WERI-Rb-1 (cell line): ENCODE results near the gene FSTL4.

Source experiments
- DNase-seq: peaks from one replicate; pipeline ENCODE4 v3.0.0-alpha.2; 2020
- H3K27ac ChIP-seq: fragments of 250-450 bp; sonication (Bioruptor Pico); 2 replicates; pipeline ENCODE4 v1.5.1; 2020; ENCODE audit warnings: mild to moderate bottlenecking, moderate library complexity
- H3K27me3 ChIP-seq: fragments of 250-450 bp; sonication (Bioruptor Pico); 2 replicates; pipeline ENCODE4 v1.5.1; 2021; ENCODE audit warnings: mild to moderate bottlenecking, low read depth, moderate library complexity; ENCODE audit not compliant: insufficient read depth, severe bottlenecking
- H3K36me3 ChIP-seq: fragments of 250-450 bp; sonication (Bioruptor Pico); 2 replicates; pipeline ENCODE4 v1.5.1; 2020; ENCODE audit warnings: mild to moderate bottlenecking, moderate library complexity
- H3K4me3 ChIP-seq: 2 replicates; pipeline ENCODE4 v1.5.1; 2011; ENCODE audit warnings: low read depth, mild to moderate bottlenecking, control low read depth, low read length
- H3K9me3 ChIP-seq: fragments of 250-450 bp; sonication (Bioruptor Pico); 2 replicates; pipeline ENCODE4 v1.5.1; 2021; ENCODE audit warnings: mild to moderate bottlenecking, moderate library complexity; ENCODE audit not compliant: severe bottlenecking
- TF ChIP-seq, protein P1 (sequence below): IDR thresholded peaks from 2 replicates; pipeline ENCODE4 v1.5.1; 2011; ENCODE audit warnings: low read depth, mild to moderate bottlenecking, control low read depth, inconsistent platforms, low read length

Gene FSTL4

DNA sequence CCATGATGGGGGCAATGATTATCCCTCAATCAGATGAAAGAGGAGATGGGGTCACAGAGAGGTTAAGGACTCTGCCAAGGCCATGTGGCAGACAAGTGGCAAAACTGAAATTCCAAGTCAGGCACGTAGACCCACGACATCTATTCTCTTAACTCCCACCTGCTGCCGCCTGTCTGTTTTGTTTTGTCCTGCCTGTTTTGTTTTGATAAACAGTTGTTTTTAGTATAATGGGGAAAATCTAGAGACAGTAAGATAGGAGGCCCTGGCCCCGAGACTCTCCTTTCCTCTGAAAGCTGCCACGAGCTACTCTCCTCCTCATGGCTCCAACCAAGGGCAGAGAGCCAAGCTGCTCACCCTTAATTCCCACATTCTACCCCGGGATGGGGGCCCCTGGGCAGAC is 4.9 kb downstream of the FSTL4 start:
- H3K9me3 ChIP-seq, result no peaks in the 10 kb centered on the region
- H3K4me3 ChIP-seq, result no peak overlapping the region
- H3K27me3 ChIP-seq, result no peaks in the 10 kb centered on the region
- DNase-seq, result peak; percentile 11
- H3K36me3 ChIP-seq, result peaks cover 4% of the 10 kb centered on the region; the same call in 1 of the 2 replicates
- TF ChIP-seq, protein P1, sequence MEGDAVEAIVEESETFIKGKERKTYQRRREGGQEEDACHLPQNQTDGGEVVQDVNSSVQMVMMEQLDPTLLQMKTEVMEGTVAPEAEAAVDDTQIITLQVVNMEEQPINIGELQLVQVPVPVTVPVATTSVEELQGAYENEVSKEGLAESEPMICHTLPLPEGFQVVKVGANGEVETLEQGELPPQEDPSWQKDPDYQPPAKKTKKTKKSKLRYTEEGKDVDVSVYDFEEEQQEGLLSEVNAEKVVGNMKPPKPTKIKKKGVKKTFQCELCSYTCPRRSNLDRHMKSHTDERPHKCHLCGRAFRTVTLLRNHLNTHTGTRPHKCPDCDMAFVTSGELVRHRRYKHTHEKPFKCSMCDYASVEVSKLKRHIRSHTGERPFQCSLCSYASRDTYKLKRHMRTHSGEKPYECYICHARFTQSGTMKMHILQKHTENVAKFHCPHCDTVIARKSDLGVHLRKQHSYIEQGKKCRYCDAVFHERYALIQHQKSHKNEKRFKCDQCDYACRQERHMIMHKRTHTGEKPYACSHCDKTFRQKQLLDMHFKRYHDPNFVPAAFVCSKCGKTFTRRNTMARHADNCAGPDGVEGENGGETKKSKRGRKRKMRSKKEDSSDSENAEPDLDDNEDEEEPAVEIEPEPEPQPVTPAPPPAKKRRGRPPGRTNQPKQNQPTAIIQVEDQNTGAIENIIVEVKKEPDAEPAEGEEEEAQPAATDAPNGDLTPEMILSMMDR, result no peak
- H3K27ac ChIP-seq, result no peak overlapping the region

DNA sequence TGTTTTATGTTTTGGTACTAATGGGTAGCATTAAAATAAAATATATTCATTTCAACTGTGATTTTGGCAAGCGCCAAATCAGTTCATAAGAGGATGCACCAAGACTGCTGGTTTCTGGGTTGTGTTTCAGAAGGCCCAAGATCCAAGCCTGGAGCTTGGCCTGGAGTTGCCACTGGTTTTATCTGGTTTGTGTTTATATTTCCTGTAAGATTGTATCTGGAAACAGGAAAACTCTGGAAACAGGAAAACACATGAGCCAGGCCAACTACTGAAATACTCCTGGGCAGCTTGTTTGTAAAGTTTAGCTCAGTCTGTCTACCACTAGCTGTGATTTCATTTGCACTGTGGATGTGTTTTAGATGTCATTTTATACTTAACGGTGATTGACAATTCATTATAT is 5.5 kb downstream of the FSTL4 start:
- TF ChIP-seq, protein P1, result no peak
- H3K27ac ChIP-seq, result no peak overlapping the region
- peaks cover 4% of the 10 kb centered on the region; the same call in 1 of the 2 replicates for H3K36me3 ChIP-seq
- H3K4me3 ChIP-seq, result no peak overlapping the region
- H3K9me3 ChIP-seq, result no peaks in the 10 kb centered on the region
- DNase-seq, result no peak
- H3K27me3 ChIP-seq, result no peaks in the 10 kb centered on the region

DNA sequence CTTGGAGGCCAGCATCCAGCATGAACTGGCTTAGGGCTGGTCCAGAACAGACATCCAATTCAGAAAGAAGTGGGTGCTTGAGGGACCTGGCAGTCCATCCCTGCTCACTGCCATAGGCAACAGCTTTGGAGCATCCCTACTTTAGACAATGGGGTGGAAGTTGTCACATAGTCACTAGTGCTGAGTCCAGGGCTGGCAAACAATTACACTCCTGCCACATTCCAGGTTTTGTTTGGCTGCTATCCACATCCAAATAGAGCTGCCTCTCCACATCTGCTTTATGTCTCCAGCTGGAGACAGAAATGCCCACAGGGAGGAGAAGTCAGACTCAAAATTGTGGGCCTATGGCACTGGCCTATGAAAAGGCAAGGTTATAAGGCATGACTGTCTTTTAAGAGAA is 7.0 kb downstream of the FSTL4 start:
- no peaks in the 10 kb centered on the region for H3K27me3 ChIP-seq
- H3K4me3 ChIP-seq, result no peak overlapping the region
- TF ChIP-seq, protein P1, result no peak
- DNase-seq, result no peak
- peaks cover 4% of the 10 kb centered on the region; the same call in 1 of the 2 replicates for H3K36me3 ChIP-seq
- no peaks in the 10 kb centered on the region for H3K9me3 ChIP-seq
- no peak overlapping the region for H3K27ac ChIP-seq

- H3K4me3 ChIP-seq, result no peak overlapping the region
- H3K36me3 ChIP-seq, result peaks cover 4% of the 10 kb centered on the region; the same call in 1 of the 2 replicates
- H3K9me3 ChIP-seq, result no peaks in the 10 kb centered on the region
- TF ChIP-seq, protein P1, result no peak
- H3K27me3 ChIP-seq, result no peaks in the 10 kb centered on the region
- H3K27ac ChIP-seq, result no peak overlapping the region
- DNase-seq, result no peak
These were observed 8.6 kb downstream of the FSTL4 start for GRCh38 chr5:133603711-133604110.

DNA sequence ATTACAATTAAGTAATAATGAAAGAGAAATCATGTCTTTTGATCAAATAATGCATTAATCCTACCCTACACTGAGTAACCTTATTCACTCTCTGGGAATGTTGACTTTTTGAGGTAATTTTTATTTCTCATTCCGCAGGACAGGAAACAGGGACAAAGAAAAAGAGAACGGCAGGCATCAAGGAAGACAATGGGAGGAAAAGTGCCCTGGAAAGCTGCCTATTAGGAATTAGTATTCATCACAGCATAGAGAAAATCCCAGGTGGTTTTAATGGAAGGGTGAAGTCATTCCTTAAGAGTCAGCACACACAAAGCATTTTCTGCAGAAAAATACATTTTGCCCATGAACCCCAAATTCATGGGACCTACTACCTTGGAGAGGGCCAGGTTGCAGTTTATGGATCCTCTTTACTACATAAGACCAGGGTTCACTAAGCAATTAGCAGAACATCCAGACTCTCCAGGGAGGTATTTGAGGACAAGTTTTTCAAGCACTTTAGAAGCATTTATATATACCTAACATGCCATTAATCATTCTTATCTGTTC is 9.4 kb downstream of the FSTL4 start:
- no peaks in the 10 kb centered on the region for H3K27me3 ChIP-seq
- TF ChIP-seq, protein P1, result no peak
- H3K36me3 ChIP-seq, result peaks cover 4% of the 10 kb centered on the region; the same call in 1 of the 2 replicates
- no peak overlapping the region; the same call in 1 of the 2 replicates for H3K27ac ChIP-seq
- DNase-seq, result no peak
- H3K4me3 ChIP-seq, result no peak overlapping the region
- H3K9me3 ChIP-seq, result no peaks in the 10 kb centered on the region

DNA sequence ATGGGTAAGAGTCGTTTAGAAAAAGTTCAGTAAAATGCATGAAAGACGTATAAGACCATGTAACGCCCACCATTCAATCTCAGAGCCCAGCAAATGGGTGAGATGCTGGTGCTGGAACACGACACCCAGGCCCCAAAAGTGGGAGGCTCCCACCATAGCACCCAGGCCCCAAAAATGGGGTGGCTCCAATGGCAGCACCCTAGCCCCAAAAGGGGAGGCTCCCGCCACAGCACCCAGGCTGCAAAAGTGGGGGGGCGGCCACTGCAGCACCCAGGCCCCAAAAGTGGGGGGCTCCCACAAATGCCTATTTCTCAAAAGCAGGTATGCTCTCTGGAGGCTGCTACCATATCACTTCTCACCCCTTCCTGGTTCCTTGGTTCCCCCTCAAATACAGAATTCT is 12.7 kb downstream of the FSTL4 start:
- DNase-seq, result no peak
- Histone ChIP-seq H3K4me3 (no peak overlapping the region), H3K9me3 (no peaks in the 10 kb centered on the region), H3K27ac (no peak overlapping the region), H3K27me3 (no peaks in the 10 kb centered on the region), H3K36me3 (peaks cover 4% of the 10 kb centered on the region; the same call in 1 of the 2 replicates)
- TF ChIP-seq, protein P1, result no peak
